ENCODE measurements around the gene SLC12A6. TPM values are rescaled to one million over a fixed set of nuclear protein-coding genes. Genes with fewer than 3 reads are reported as not detected.

SLC12A6 gene
- total and polyA plus RNA-seq, 2 experiments from 2014 or later, result 12.0 to 44.3 TPM

DNA sequence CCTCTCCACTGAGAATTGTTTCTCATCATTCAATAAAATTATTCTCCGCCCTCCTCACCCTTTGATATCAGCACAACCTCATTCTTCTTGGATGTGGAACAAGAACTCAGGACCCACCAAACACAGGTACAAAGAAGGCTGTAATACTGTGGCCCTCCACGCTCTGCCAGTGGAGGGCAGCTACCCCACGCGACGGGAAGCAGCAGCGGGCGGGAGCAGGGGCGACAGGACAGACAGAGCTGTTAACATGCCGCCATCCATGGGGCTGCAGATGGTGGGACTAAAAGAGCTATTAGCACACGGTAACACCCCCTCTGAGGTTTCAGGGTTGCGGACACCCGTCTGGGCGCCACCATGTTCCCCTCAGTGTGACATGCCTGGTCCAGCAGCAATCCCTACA, 75.2 kb downstream of the SLC12A6 start:
- TF ChIP-seq, protein P1, sequence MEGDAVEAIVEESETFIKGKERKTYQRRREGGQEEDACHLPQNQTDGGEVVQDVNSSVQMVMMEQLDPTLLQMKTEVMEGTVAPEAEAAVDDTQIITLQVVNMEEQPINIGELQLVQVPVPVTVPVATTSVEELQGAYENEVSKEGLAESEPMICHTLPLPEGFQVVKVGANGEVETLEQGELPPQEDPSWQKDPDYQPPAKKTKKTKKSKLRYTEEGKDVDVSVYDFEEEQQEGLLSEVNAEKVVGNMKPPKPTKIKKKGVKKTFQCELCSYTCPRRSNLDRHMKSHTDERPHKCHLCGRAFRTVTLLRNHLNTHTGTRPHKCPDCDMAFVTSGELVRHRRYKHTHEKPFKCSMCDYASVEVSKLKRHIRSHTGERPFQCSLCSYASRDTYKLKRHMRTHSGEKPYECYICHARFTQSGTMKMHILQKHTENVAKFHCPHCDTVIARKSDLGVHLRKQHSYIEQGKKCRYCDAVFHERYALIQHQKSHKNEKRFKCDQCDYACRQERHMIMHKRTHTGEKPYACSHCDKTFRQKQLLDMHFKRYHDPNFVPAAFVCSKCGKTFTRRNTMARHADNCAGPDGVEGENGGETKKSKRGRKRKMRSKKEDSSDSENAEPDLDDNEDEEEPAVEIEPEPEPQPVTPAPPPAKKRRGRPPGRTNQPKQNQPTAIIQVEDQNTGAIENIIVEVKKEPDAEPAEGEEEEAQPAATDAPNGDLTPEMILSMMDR (IDR thresholded peaks at IDR 0.05; ENCODE audit: low read depth, low read length), result no peak
- peaks cover 31% of the 10 kb centered on the region for H3K4me1 ChIP-seq (ENCODE audit: low read depth)
- no peaks in the 10 kb centered on the region for H3K9me3 ChIP-seq (ENCODE audit: low read depth)
- no peak overlapping the region for H3K27ac ChIP-seq
- no peaks in the 10 kb centered on the region for H3K36me3 ChIP-seq
- no peaks in the 10 kb centered on the region for H3K27me3 ChIP-seq
- H3K4me3 ChIP-seq, result no peak overlapping the region
- DNase-seq (ENCODE audit: low read depth in 1 of 2, low spot score in 1 of 2), result no peak

DNA sequence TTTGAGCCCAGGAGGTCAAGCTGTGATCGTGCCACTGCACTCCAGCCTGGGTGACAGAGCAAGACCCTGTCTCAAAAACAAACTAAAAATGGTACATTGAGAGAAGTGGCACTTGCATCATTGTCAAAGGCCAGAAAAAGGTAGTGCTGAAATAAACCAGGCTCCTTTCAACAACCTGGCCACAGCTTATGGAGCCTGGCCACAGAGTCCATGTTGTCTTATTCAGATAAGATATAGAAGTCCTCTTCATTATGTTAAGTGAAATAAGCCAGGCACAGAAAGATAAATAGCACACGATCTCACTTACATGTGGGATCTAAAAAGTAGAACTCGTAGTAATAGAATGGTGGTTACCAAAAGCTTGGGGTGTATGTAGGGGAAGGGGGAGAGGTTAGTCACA, 78.0 kb downstream of the SLC12A6 start:
- Histone ChIP-seq H3K9me3 (ENCODE audit: low read depth) (no peaks in the 10 kb centered on the region), H3K27me3 (no peaks in the 10 kb centered on the region), H3K4me3 (no peak overlapping the region), H3K27ac (peak overlapping the region; percentile 77), H3K36me3 (peaks cover 5% of the 10 kb centered on the region), H3K4me1 (ENCODE audit: low read depth) (peaks cover 41% of the 10 kb centered on the region)
- DNase-seq (ENCODE audit: low read depth in 1 of 2, low spot score in 1 of 2), result peak; percentile 1 to 87
- TF ChIP-seq, protein P1 (IDR thresholded peaks at IDR 0.05; ENCODE audit: low read depth, low read length), result no peak

DNA sequence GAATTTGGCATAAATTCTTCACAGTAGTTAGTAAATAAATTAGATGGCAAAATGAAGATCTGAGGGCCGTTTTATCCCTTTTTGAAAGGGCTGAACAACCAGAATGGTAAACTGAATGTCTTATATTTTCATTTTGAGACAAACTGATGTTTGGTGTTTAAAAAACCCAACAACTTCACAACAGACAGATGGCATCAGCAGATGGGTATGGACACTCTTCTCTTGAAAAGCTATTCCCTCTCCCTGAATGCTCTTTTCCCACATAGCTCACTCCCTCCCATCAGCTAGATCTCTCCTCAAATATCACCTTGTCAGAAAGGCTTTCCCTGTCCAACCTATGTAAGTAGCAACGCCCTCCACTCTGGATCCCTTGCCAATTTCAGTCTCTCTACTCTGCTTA, 79.4 kb downstream of the SLC12A6 start:
- Histone ChIP-seq H3K36me3 (peaks cover 19% of the 10 kb centered on the region), H3K4me1 (ENCODE audit: low read depth) (peaks cover 41% of the 10 kb centered on the region), H3K27ac (peak overlapping the region; percentile 77), H3K27me3 (no peaks in the 10 kb centered on the region), H3K4me3 (no peak overlapping the region), H3K9me3 (ENCODE audit: low read depth) (no peaks in the 10 kb centered on the region)
- DNase-seq (ENCODE audit: low read depth in 1 of 2, low spot score in 1 of 2), result peak in 1 of 2 donors; percentile 31
- TF ChIP-seq, protein P1 (IDR thresholded peaks at IDR 0.05; ENCODE audit: low read depth, low read length), result no peak

DNA sequence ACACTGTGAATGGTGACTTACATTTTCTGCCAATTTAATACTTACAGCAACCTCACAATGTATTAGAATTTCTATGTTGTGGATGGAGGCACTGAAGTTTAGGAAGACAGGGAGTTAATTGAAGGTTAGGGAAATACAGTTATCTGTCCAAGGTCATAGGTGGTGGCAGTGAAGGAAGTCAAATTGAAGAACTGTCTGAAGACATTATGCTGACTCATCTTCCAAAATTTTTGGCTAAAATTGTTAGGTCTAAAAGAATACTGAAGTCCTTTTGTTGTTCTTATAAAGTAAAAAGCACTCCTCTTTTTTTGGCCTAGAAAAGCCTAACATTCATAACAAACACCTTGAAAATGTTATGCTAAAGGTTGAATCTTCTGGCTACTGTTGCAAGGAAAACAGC, 85.0 kb downstream of the SLC12A6 start:
- Histone ChIP-seq H3K27ac (no peak overlapping the region), H3K27me3 (no peaks in the 10 kb centered on the region), H3K4me3 (no peak overlapping the region), H3K9me3 (ENCODE audit: low read depth) (no peaks in the 10 kb centered on the region), H3K4me1 (ENCODE audit: low read depth) (peaks cover 18% of the 10 kb centered on the region), H3K36me3 (peaks cover 56% of the 10 kb centered on the region)
- DNase-seq (ENCODE audit: low read depth in 1 of 2, low spot score in 1 of 2), result no peak
- TF ChIP-seq, protein P1 (IDR thresholded peaks at IDR 0.05; ENCODE audit: low read depth, low read length), result no peak

DNA sequence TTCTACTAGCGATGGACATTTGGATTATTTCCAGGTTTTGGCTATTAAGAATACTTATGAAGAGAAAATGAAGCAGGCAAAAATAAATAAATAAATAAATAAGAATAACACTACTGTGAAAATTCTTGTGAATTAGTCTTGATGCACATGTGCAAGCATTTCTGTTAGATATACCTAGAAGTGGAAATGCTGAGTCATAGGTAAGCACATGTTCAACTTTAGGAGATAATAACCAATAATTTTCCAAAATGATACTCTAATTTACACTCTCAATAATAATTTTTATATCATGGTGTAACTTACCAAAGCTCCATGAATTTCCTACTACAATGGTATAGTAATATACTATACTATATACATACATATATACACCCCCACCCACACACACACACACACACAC, 89.4 kb downstream of the SLC12A6 start:
- H3K36me3 ChIP-seq, result peaks cover 58% of the 10 kb centered on the region
- no peaks in the 10 kb centered on the region for H3K27me3 ChIP-seq
- H3K9me3 ChIP-seq (ENCODE audit: low read depth), result no peaks in the 10 kb centered on the region
- H3K4me3 ChIP-seq, result no peak overlapping the region
- H3K27ac ChIP-seq, result no peak overlapping the region
- TF ChIP-seq, protein P1 (IDR thresholded peaks at IDR 0.05; ENCODE audit: low read depth, low read length), result no peak
- no peak for DNase-seq (ENCODE audit: low read depth in 1 of 2, low spot score in 1 of 2)
- no peaks in the 10 kb centered on the region for H3K4me1 ChIP-seq (ENCODE audit: low read depth)
